Fibroblast of peridontal ligament (primary cell): ENCODE data around the gene MAP4K2.

Experiments used
- DNase-seq: peaks from one replicate; pipeline ENCODE4 v3.0.0-alpha.2; 2010; ENCODE audit errors: extremely low read depth

The MAP4K2 gene

GRCh38 chr11:64754124-64754918, 48.7 kb downstream of the MAP4K2 start:
- no peak for DNase-seq

DNA sequence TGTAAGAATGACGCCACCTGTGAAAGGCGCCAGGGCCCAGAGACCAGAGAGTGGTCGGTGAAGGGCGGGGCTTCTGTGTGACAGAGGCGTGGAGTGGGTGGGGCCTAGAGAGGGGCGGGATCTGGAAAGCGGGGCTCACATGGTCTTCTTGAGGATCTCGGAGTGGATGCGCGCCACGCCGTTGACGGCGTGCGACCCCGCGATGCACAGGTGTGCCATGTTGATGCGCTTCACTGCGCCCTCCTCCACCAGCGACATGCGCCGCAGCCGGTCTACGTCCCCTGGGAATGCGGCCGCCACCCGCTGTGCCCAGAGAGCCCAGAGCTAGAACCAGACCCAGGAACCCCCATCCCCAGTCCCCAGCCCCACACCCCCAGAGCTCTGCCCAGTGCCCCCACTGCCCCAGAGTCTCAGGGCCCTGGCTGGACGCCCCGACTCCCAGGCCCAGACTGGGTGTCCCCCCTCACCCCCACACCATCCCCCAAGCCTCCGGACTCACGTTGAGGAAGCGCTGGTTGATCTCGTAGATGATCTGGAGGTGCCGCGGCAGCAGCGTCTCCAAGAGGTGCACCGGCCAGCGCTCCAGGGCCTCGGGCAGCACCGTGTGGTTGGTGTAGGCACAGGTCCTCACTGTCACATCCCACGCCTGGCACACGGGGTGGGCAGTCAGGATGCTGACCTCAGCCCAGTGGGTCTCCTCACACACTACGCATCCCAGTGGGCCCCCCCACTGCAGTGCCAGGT, 49.5 kb downstream of the MAP4K2 start:
- no peak for DNase-seq

GRCh38 chr11:64753019-64753379, 50.0 kb downstream of the MAP4K2 start:
- DNase-seq = no peak

- DNase-seq = no peak
Measured at GRCh38 chr11:64752175-64752970, 50.6 kb downstream of the MAP4K2 start.

GRCh38 chr11:64751580-64751979, 51.4 kb downstream of the MAP4K2 start:
- DNase-seq = no peak

- no peak for DNase-seq
Measured at GRCh38 chr11:64751136-64751535, 51.9 kb downstream of the MAP4K2 start.

DNA sequence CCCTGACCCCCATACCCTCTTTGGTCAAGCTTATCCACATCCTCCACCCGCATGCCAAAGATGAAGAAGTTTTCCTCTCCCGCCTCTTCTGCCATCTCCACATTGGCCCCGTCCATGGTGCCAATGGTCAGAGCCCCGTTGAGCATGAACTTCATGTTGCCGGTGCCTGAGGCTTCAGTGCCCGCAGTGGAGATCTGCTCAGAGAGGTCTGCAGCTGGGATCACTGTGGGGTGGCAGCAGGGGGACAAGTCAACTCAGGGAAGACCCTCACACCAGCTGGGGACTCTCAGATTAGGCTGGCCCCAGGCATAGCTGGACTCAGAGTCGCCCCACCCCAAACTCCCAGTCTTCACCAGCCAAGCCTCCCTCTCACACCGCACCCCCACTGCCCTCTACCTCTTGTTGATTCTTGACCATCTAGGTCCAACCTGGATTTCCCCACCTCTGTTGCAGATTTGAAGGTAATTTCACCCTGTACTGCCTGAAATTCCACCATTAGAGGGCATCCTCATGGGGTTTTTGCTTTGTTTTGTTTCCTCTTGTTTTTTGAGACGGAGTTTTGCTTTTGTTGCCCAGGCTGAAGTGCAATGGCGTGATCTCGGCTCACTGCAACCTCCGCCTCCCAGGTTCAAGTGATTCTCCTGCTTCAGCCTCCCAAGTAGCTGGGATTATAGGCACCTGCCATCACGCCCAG, 52.5 kb downstream of the MAP4K2 start:
- DNase-seq = no peak

GRCh38 chr11:64747961-64748665, 54.9 kb downstream of the MAP4K2 start:
- peak; percentile 69 for DNase-seq

DNA sequence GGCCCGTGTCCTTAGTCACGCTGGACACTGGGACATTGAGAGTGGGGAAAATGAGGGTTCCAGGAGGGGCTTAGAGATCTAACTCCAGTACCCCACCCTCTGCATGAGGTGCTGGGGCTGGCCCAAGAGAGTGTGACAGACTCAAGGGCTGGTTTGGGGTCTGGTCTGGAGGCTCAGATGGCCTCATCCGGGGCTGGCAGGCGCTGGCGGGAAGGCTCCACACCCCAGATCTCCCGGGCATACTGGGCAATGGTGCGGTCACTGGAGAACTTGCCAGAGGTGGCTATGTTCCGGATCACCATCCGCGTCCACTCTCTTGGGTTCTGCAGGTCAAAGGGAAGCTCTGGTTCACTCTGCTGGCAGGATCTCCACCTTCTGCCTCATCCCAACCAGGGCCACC, 56.5 kb downstream of the MAP4K2 start:
- DNase-seq = no peak

DNA sequence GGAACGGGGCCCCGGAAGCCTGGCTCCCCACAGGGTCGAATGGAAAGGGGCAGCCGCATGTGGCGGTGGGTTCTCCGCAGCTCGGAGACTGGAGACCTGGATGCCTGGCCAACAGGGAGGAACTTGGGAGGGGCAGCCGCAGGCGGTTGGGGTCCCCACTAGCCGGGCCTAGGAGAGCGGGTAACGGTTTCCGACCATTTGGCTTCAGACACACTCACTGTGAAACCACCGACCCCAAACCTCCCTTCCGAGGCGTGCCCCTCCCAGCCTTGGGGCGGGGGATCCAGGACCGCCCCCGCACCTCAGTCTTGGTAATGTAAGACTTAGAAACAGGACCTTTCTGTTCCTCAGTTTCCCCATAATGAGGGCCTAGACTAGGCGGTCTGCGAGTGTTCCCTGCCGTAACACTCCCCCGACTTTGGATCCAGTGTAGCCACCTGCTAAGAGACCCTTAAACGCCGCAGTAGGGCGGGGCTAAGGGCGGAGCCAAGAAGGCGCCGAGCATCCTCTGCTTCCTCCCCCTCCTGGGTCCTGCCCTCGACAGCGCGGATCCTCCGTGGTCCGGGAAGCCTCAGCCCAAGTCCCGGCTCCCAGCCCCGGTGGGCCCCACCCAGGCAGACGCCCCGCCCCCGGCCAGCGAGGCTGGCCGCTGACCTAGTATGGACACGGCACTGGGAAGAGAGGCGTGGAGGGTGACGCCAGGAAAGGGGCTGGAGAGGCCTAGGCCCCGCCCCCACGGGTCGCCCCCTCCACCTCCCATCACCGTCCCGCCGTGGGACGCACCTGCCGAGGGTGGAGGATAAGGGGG, 57.3 kb downstream of the MAP4K2 start:
- DNase-seq = no peak

GRCh38 chr11:64745189-64745520, 57.9 kb downstream of the MAP4K2 start:
- DNase-seq = no peak

DNA sequence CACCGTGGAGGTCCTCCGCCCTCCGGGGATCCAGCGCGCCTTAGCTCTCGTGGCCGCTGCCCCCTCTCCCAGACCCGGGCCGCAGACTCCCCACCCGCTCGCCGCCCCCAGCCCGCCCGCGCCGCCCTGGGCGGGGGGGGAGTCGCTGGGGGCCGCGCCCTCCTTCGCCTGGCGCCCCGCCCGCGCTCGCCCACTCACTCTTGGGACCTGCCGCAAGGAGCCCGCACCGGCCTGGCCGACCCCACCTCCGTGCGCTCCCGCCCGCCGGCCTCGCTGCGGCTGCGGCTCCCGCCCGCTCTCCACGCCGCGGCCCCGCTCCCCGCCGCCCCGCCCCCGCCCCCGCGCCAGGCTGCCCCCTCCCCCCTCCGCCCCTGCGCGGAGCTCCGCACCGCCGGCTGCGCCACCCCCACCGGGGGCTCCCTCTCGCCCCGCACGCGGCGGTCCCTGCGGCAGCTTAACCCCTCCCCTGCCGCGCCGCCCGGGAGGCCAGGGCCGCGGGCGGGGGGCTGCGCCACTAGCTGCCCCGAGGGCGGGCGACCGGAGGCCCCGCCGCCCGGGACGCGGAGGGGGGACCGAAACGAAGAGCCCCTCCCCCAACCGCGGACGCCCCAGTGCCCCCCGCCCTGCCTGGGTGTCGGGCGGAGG, 58.3 kb downstream of the MAP4K2 start:
- DNase-seq = no peak

- DNase-seq = no peak
Measured at GRCh38 chr11:64743591-64744543, 59.1 kb downstream of the MAP4K2 start, which contains the start of gene RASGRP2. Gene RASGRP2, minus strand, starts transcription at chr11:64744142. Its CDS starts 1,276 bp downstream, at chr11:64742866.

DNA sequence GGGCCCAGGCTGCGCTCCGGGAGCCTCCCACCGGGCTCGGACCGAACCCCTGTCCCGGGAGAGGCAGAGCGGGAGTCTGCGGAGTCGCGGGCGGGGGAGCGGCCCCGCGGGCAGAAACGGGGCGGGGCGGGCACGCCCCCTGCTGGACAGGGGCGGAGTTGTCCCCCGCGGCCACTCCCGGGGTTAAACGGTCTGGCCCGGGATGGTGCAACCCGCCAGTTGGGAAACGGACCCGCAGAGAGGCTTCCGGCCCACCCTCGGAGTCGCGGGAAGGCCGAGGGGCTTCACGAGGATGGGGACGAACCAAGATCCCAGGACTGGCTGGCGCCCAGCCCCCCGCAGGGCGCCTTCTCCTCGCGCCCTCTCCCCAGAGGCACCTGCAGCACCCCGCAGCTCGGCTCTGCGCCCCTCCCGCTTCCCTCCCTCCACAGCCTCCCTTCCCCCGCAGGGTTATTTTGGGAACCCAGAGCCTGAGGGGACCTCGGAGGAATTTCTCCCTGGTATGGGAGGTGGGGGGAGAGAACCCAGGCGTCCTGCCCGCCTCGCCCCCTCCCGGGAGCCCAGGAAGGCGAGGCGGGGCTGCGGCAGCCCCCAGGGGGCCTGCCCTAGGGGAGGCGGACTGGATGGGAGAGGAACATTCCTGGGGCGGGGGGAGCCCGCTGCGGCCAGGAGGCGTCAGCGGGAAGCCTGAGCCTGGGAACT, 60.0 kb downstream of the MAP4K2 start:
- DNase-seq = no peak

GRCh38 chr11:64742087-64742888, 60.7 kb downstream of the MAP4K2 start:
- no peak for DNase-seq

DNA sequence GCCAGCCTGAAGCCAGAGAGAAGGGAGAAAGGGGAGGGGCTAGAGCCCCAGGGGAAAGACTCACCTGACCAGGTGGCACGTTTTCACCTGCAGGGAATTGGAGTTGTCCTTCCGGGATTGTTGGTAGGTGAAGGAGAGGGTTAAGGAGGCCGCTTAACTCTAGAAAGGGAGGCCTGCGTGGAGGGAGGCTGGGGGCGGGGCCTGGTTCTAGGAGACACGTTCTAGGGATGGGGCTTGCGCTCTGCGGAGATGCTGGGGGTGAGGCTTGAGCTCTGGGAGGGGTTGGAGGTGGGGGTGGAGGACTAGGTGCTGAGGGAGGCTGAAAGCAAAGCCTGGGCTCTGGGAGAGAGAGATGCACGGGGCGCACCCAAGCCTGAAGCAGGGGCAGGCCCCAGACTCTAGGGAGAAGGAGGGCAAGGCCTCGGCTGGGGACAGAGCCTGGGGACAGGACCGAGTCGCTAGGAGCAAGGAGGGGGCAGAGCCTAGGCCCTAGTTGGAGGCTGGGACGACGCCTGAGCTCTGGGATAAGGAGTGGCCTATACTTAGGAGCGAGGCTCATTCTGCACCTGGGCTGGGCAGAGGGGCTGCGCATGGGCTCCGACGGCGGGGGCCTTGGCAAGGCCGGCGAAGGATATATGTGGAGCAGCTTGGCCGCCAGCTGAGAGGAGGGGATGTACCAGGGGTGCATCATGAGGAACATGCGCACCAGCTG, 61.5 kb downstream of the MAP4K2 start:
- no peak for DNase-seq

DNA sequence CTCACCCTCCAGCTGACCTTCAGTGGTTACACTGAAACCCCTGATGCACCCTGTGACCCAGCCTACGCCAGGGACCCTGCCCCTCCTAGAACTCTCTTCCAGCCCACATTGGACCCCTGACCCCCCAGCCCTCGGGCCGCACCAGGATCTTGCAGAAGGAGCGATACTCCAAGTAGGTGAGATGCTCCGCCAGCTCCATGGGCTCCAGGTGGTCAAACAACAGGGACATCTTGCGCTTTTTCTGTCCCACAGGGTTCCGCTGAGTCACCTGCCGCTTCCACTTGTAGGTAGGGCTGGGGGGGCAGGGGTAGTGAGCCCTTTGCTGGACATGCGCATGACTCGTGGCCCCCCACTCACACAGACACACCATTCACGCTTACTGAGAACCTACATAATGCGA, 63.1 kb downstream of the MAP4K2 start:
- DNase-seq = no peak
